Kidney epithelial cell (primary cell): ENCODE results near the gene CFAP299. TPM values are rescaled to one million over a fixed set of nuclear protein-coding genes. Genes with fewer than 3 reads are reported as not detected.

ENCODE experiments used
- DNase-seq: peaks from one replicate; pipeline ENCODE4 v3.0.0-alpha.2; 2010; ENCODE audit warnings: low read depth
- H3K27me3 ChIP-seq: 2 replicates; pipeline ENCODE4 v1.6.0; 2011; ENCODE audit warnings: low read length; ENCODE audit not compliant: control insufficient read depth, insufficient read depth
- H3K36me3 ChIP-seq: 2 replicates; pipeline ENCODE4 v1.5.1; 2011; ENCODE audit warnings: low read length; ENCODE audit not compliant: control insufficient read depth, insufficient read depth
- H3K4me3 ChIP-seq: 2 replicates; pipeline ENCODE4 v1.5.1; 2011; ENCODE audit warnings: low read depth, mild to moderate bottlenecking, control low read depth, low read length
- CTCF ChIP-seq: IDR thresholded peaks from 2 replicates; pipeline ENCODE4 v1.5.1; 2011; ENCODE audit warnings: mild to moderate bottlenecking, moderate library complexity, low read length, control low read depth, inconsistent platforms; ENCODE audit not compliant: insufficient read depth, poor library complexity, severe bottlenecking
- total RNA-seq: library from RNA; depleted of rRNA; stranded (reverse); fragments of >200 nt; gene quantifications from 2 replicates; pipeline ENCODE4 v1.2.3, GENCODE V29; 2015

CFAP299 gene
- total RNA-seq, 1 donor from 2014 or later = not detected

DNA sequence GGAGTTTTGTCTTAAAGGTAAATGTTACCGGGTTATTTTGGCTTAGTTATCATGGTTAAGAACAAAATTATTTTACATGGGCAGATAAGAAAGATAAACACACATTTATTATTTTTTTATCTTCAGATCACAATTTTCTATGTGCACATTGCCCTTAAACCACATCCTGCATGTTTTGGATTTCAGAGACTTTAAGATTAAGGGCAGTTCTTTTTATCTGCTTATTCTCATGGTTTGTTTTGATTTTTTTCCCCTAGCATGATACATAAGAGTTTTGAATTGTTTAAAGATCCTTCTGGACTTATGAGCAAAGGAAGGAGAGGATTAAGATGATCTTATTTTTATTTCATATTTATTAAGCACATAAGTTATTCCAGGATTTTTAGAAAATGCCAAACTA, 504.9 kb downstream of the CFAP299 start:
- Histone ChIP-seq H3K27me3 (no peaks in the 10 kb centered on the region), H3K36me3 (no peaks in the 10 kb centered on the region), H3K4me3 (no peak overlapping the region)
- DNase-seq = no peak
- no peak for TF ChIP-seq CTCF

DNA sequence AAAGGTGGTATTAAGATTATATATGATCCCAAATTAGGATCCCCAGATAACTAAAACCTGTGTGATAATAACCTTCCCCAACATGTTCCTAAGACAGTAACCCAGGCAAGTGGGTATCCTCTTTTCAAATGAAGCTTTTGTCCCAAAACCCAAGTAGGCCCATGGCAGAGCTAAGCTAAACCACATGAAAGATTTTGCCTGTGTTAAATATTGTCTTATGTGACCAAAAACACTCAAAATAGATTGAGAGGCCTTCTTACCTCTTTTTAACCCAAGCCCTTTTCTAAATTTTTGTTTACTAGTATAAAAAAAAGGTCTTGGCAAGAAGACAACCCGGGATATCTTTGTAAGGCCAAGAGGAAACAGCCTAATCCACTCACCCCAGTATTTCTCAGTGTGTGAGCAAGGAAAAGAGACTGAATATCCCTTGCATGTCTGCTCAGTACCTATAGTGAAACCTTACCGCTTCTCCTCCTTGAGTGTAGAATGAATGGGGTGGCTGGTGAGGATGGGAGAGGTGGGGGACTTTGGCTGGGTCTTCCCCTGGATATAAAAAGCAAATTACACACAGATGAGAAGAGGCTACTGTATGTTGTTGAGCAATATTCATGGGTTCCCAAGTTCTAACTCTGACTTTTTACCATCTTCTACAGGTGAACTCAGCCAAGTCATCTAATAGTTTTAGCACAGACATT, 506.2 kb downstream of the CFAP299 start:
- no peaks in the 10 kb centered on the region for H3K36me3 ChIP-seq
- H3K27me3 ChIP-seq = no peaks in the 10 kb centered on the region
- DNase-seq = no peak
- H3K4me3 ChIP-seq = no peak overlapping the region
- TF ChIP-seq CTCF = no peak

GRCh38 chr4:80846210-80846609, 510.7 kb downstream of the CFAP299 start:
- no peak for DNase-seq
- Histone ChIP-seq H3K4me3 (no peak overlapping the region), H3K36me3 (no peaks in the 10 kb centered on the region), H3K27me3 (no peaks in the 10 kb centered on the region)
- no peak for TF ChIP-seq CTCF

- H3K4me3 ChIP-seq = no peak overlapping the region
- no peaks in the 10 kb centered on the region for H3K36me3 ChIP-seq
- no peak for DNase-seq
- TF ChIP-seq CTCF = no peak
- H3K27me3 ChIP-seq = no peaks in the 10 kb centered on the region
Observed at GRCh38 chr4:80852061-80852460, 516.5 kb downstream of the CFAP299 start.

- TF ChIP-seq CTCF = no peak
- no peak for DNase-seq
- H3K36me3 ChIP-seq = no peaks in the 10 kb centered on the region
- H3K4me3 ChIP-seq = no peak overlapping the region
- H3K27me3 ChIP-seq = no peaks in the 10 kb centered on the region
Observed at GRCh38 chr4:80873571-80873970, 538.0 kb downstream of the CFAP299 start.

- no peak for DNase-seq
- Histone ChIP-seq H3K4me3 (no peak overlapping the region), H3K27me3 (no peaks in the 10 kb centered on the region), H3K36me3 (no peaks in the 10 kb centered on the region)
- TF ChIP-seq CTCF = no peak
Observed at GRCh38 chr4:80874979-80875378, 539.4 kb downstream of the CFAP299 start.
